ENCODE measurements around the gene AP3D1.

GRCh38 chr19:2080336-2080988, 70.9 kb downstream of the AP3D1 start:
- TF ChIP-seq EP300 (IDR thresholded peaks at IDR 0.05; ENCODE audit: low read length): no peak
- no peak for TF ChIP-seq ZBTB1 (CRISPR knock-in tag; IDR thresholded peaks at IDR 0.05; ENCODE audit: borderline replicate concordance, low read depth)
- TF ChIP-seq ZNF780A (CRISPR knock-in tag; IDR thresholded peaks at IDR 0.05): no peak
- no peak for TF ChIP-seq CTCF (IDR thresholded peaks at IDR 0.05 in 2 of 3, conservative IDR thresholded peaks at IDR 0.05 in 1 of 3; ENCODE audit: insufficient read depth in 2 of 3, low read depth in 1 of 3, low read length in 3 of 3)
